ENCODE data around the gene TDP1. TPM values are rescaled to one million over a fixed set of nuclear protein-coding genes. Genes with fewer than 3 reads are reported as not detected.

TDP1 gene
- 49.8 and 63.6 TPM in 2 replicates for total RNA-seq (2014; rRNA removed; shearing (Covaris generic))
- 23.0 and 24.2 TPM in 2 replicates for polyA plus RNA-seq (2016; fragmentation: Nextera tagmentation; extraction: Ambion mirVana)
- long read RNA-seq, transcript TDP1-203 (16 exons, 2,068 nt): major isoform, 6 of 29 reads
- long read RNA-seq, transcript TDP1-201 (17 exons, 3,702 nt): minor isoform, 5 of 29 reads
- long read RNA-seq, partial matches to known transcripts: 9 of 29 reads
- long read RNA-seq, other reads (novel, unspliced or antisense): 9 of 29 reads

GRCh38 chr14:89955745-89956660 lies at the start of gene TDP1:
Gene TDP1 (plus strand): TSS chr14:89955927. CDS start chr14:89963115, 7,188 bp downstream.
- H3K9me3 Mint-ChIP-seq: peaks cover 22% of the 10 kb centered on the region
- Histone ChIP-seq H3K4me2 (peak within 1 kb of the TSS; percentile 88), H3K36me3 (ENCODE audit: insufficient read depth) (0 out of 2 replicates have a peak, but pooled peaks cover 7% of the 10 kb centered on the region), H3K9me2 (ENCODE audit: insufficient read depth) (no peaks in the 10 kb centered on the region), H3K79me2 (replicated peaks; ENCODE audit: insufficient read depth) (peaks cover 32% of the 10 kb centered on the region), H3K4me1 (ENCODE audit: insufficient read depth) (peaks cover 25% of the 10 kb centered on the region), H2AFZ (peak within 1 kb of the TSS; percentile 78), H4K20me1 (replicated peaks; ENCODE audit: insufficient read depth) (no peaks in the 10 kb centered on the region), H3F3A (replicated peaks; ENCODE audit: low read depth) (0 out of 2 replicates have a peak, but pooled peaks cover 4% of the 10 kb centered on the region), H3K27ac (ENCODE audit: low read depth) (peak within 1 kb of the TSS; percentile 77; the same call in 1 of the 2 replicates), H3K4me3 (peak within 1 kb of the TSS; percentile 84), H3K27me3 (ENCODE audit: insufficient read depth) (no peaks in the 10 kb centered on the region)
- TF ChIP-seq POLR2AphosphoS5 (IDR thresholded peaks at IDR 0.05; ENCODE audit: low read depth) (peak; percentile 92), CREB1 (CRISPR knock-in tag; IDR thresholded peaks at IDR 0.05; ENCODE audit: low read depth) (peak; percentile 75), EZH2 (IDR thresholded peaks at IDR 0.05; ENCODE audit: low read depth, unreplicated experiment) (no peak)
- TF ChIP-seq, protein P1, sequence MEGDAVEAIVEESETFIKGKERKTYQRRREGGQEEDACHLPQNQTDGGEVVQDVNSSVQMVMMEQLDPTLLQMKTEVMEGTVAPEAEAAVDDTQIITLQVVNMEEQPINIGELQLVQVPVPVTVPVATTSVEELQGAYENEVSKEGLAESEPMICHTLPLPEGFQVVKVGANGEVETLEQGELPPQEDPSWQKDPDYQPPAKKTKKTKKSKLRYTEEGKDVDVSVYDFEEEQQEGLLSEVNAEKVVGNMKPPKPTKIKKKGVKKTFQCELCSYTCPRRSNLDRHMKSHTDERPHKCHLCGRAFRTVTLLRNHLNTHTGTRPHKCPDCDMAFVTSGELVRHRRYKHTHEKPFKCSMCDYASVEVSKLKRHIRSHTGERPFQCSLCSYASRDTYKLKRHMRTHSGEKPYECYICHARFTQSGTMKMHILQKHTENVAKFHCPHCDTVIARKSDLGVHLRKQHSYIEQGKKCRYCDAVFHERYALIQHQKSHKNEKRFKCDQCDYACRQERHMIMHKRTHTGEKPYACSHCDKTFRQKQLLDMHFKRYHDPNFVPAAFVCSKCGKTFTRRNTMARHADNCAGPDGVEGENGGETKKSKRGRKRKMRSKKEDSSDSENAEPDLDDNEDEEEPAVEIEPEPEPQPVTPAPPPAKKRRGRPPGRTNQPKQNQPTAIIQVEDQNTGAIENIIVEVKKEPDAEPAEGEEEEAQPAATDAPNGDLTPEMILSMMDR (conservative IDR thresholded peaks at IDR 0.05; ENCODE audit: low read depth in 2 of 2): peak in 1 of 2 experiments; percentile 29; a peak in 2 of 4 replicates
- TF ChIP-seq, protein P2, sequence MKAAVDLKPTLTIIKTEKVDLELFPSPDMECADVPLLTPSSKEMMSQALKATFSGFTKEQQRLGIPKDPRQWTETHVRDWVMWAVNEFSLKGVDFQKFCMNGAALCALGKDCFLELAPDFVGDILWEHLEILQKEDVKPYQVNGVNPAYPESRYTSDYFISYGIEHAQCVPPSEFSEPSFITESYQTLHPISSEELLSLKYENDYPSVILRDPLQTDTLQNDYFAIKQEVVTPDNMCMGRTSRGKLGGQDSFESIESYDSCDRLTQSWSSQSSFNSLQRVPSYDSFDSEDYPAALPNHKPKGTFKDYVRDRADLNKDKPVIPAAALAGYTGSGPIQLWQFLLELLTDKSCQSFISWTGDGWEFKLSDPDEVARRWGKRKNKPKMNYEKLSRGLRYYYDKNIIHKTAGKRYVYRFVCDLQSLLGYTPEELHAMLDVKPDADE (IDR thresholded peaks at IDR 0.05): peak; percentile 61
- H3K36me3 Mint-ChIP-seq (ENCODE audit: low read depth): peaks cover 37% of the 10 kb centered on the region
- H3K4me1 Mint-ChIP-seq: peaks cover 25% of the 10 kb centered on the region
- H3K4me3 Mint-ChIP-seq: peak within 1 kb of the TSS; percentile 98
- ATAC-seq (peak; percentile 81), DNase-seq (ENCODE audit: low spot score) (peak; percentile 98)
- peaks cover 11% of the 10 kb centered on the region for H3K27me3 Mint-ChIP-seq (ENCODE audit: insufficient read depth, low read depth, poor library complexity)
- peak within 1 kb of the TSS; percentile 91 for H3K27ac Mint-ChIP-seq

GRCh38 chr14:89906000-89906399 lies 49.7 kb upstream of the TDP1 start:
- H3K9me3 Mint-ChIP-seq: no peaks in the 10 kb centered on the region
- peaks cover 44% of the 10 kb centered on the region for H3K4me1 Mint-ChIP-seq
- Histone ChIP-seq H4K20me1 (replicated peaks; ENCODE audit: insufficient read depth) (no peaks in the 10 kb centered on the region), H3K27ac (ENCODE audit: low read depth) (no peak overlapping the region), H3K4me2 (no peak overlapping the region), H3K9me2 (ENCODE audit: insufficient read depth) (no peaks in the 10 kb centered on the region), H2AFZ (no peak overlapping the region), H3K36me3 (ENCODE audit: insufficient read depth) (no peaks in the 10 kb centered on the region), H3K27me3 (ENCODE audit: insufficient read depth) (no peaks in the 10 kb centered on the region), H3F3A (replicated peaks; ENCODE audit: low read depth) (no peaks in the 10 kb centered on the region), H3K4me3 (no peak overlapping the region), H3K4me1 (ENCODE audit: insufficient read depth) (peaks cover 10% of the 10 kb centered on the region), H3K79me2 (replicated peaks; ENCODE audit: insufficient read depth) (no peaks in the 10 kb centered on the region)
- no peak for DNase-seq (ENCODE audit: low spot score)
- H3K36me3 Mint-ChIP-seq (ENCODE audit: low read depth): no peaks in the 10 kb centered on the region
- no peak overlapping the region for H3K4me3 Mint-ChIP-seq
- ATAC-seq: no peak
- H3K27me3 Mint-ChIP-seq (ENCODE audit: insufficient read depth, low read depth, poor library complexity): peaks cover 6% of the 10 kb centered on the region
- no peak overlapping the region for H3K27ac Mint-ChIP-seq
- TF ChIP-seq, protein P1 (conservative IDR thresholded peaks at IDR 0.05; ENCODE audit: low read depth in 2 of 2): no peak
- no peak for TF ChIP-seq ZNF462 (CRISPR knock-in tag; IDR thresholded peaks at IDR 0.05)
